Measurements from ENCODE around the gene LKAAEAR1. TPM values are rescaled to one million over a fixed set of nuclear protein-coding genes. Genes with fewer than 3 reads are reported as not detected.

The LKAAEAR1 gene
- total and polyA plus RNA-seq, 2 of the 13 experiments (the other 11 are each of a cell fraction or from before 2014, with no cell fraction given): not detected

DNA sequence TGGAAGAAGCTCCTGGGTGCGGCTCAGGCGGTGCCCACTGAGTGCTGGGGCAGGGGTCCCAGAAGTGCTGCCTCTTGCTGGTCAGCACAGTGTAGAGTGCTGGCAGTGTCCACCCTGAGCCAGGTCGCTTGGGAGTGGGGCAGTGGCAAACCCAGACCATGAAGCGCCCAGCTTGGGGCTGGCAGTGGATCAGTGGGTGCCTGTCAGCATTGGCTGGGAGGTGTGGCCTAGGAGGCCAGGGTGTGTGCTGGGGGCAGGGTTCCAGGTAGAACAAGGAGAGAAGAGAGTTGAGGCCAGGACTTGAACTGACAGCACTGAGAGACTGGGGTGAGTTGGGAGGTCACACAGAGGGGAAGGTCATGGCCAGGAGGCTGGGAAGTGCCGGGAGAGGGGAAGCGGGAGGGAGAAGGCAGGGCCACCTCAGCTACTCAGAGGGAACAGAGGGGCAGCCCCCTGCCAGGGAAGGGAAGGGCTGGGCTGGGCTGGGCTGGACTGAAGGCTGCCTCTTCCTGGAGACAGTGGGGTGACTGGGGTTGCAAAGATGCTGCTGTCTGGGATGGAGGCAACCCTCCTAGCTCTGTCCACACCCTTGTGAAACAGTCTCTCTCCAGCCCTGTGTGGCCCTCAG, 17.1 kb downstream of the LKAAEAR1 start (continued):
- TF ChIP-seq, protein P1, sequence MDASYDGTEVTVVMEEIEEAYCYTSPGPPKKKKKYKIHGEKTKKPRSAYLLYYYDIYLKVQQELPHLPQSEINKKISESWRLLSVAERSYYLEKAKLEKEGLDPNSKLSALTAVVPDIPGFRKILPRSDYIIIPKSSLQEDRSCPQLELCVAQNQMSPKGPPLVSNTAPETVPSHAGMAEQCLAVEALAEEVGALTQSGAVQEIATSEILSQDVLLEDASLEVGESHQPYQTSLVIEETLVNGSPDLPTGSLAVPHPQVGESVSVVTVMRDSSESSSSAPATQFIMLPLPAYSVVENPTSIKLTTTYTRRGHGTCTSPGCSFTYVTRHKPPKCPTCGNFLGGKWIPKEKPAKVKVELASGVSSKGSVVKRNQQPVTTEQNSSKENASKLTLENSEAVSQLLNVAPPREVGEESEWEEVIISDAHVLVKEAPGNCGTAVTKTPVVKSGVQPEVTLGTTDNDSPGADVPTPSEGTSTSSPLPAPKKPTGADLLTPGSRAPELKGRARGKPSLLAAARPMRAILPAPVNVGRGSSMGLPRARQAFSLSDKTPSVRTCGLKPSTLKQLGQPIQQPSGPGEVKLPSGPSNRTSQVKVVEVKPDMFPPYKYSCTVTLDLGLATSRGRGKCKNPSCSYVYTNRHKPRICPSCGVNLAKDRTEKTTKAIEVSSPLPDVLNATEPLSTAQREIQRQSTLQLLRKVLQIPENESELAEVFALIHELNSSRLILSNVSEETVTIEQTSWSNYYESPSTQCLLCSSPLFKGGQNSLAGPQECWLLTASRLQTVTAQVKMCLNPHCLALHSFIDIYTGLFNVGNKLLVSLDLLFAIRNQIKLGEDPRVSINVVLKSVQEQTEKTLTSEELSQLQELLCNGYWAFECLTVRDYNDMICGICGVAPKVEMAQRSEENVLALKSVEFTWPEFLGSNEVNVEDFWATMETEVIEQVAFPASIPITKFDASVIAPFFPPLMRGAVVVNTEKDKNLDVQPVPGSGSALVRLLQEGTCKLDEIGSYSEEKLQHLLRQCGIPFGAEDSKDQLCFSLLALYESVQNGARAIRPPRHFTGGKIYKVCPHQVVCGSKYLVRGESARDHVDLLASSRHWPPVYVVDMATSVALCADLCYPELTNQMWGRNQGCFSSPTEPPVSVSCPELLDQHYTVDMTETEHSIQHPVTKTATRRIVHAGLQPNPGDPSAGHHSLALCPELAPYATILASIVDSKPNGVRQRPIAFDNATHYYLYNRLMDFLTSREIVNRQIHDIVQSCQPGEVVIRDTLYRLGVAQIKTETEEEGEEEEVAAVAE (CRISPR knock-in tag; IDR thresholded peaks at IDR 0.05; ENCODE audit: borderline replicate concordance): no peak
- TF ChIP-seq STAG1 (CRISPR knock-in tag; IDR thresholded peaks at IDR 0.05) (no peak), ZC3H4 (CRISPR knock-in tag; IDR thresholded peaks at IDR 0.05; ENCODE audit: borderline replicate concordance) (no peak), HES4 (CRISPR knock-in tag; IDR thresholded peaks at IDR 0.05; ENCODE audit: borderline replicate concordance) (no peak), ZNF263 (CRISPR knock-in tag; IDR thresholded peaks at IDR 0.05) (no peak), ZNF570 (CRISPR knock-in tag; IDR thresholded peaks at IDR 0.05; ENCODE audit: borderline replicate concordance) (no peak), PAWR (CRISPR knock-in tag; IDR thresholded peaks at IDR 0.05; ENCODE audit: borderline replicate concordance) (no peak), ZNF543 (CRISPR knock-in tag; IDR thresholded peaks at IDR 0.05) (no peak), ZNF225 (CRISPR knock-in tag; IDR thresholded peaks at IDR 0.05) (no peak), POLR2AphosphoS5 (IDR thresholded peaks at IDR 0.05; ENCODE audit: low read depth, low read length) (no peak), RBM39 (IDR thresholded peaks at IDR 0.05; ENCODE audit: low read depth, low read length, poor library complexity, severe bottlenecking) (peak; percentile 22), ZNF790 (CRISPR knock-in tag; IDR thresholded peaks at IDR 0.05; ENCODE audit: borderline replicate concordance) (no peak), ZNF574 (CRISPR knock-in tag; IDR thresholded peaks at IDR 0.05) (no peak), ZNF414 (CRISPR knock-in tag; IDR thresholded peaks at IDR 0.05) (no peak), ZNF577 (CRISPR knock-in tag; IDR thresholded peaks at IDR 0.05; ENCODE audit: borderline replicate concordance, low read depth) (no peak)
- TF ChIP-seq, protein P2, sequence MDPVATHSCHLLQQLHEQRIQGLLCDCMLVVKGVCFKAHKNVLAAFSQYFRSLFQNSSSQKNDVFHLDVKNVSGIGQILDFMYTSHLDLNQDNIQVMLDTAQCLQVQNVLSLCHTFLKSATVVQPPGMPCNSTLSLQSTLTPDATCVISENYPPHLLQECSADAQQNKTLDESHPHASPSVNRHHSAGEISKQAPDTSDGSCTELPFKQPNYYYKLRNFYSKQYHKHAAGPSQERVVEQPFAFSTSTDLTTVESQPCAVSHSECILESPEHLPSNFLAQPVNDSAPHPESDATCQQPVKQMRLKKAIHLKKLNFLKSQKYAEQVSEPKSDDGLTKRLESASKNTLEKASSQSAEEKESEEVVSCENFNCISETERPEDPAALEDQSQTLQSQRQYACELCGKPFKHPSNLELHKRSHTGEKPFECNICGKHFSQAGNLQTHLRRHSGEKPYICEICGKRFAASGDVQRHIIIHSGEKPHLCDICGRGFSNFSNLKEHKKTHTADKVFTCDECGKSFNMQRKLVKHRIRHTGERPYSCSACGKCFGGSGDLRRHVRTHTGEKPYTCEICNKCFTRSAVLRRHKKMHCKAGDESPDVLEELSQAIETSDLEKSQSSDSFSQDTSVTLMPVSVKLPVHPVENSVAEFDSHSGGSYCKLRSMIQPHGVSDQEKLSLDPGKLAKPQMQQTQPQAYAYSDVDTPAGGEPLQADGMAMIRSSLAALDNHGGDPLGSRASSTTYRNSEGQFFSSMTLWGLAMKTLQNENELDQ (CRISPR knock-in tag; IDR thresholded peaks at IDR 0.05; ENCODE audit: borderline replicate concordance): no peak
- TF ChIP-seq, protein P3, sequence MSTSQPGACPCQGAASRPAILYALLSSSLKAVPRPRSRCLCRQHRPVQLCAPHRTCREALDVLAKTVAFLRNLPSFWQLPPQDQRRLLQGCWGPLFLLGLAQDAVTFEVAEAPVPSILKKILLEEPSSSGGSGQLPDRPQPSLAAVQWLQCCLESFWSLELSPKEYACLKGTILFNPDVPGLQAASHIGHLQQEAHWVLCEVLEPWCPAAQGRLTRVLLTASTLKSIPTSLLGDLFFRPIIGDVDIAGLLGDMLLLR (CRISPR knock-in tag; IDR thresholded peaks at IDR 0.05): no peak

All from HepG2 (cell line).